ENCODE data around the gene FAT3.

The FAT3 gene

GRCh38 chr11:92224407-92225124, at the start of gene FAT3:
TSS of gene FAT3 (plus strand) at chr11:92224818. CDS start at chr11:92352113, 127,295 bp downstream.
- in situ Hi-C loops (cut with MboI; ENCODE audit: low sequenced_read_pairs): no loop called here

GRCh38 chr11:92179017-92179670, 45.5 kb upstream of the FAT3 start:
- in situ Hi-C loops (cut with MboI; ENCODE audit: low sequenced_read_pairs): no loop called here

- in situ Hi-C loops (cut with MboI; ENCODE audit: low sequenced_read_pairs): no loop called here
These were observed 44.4 kb upstream of the FAT3 start for GRCh38 chr11:92180226-92180625.

- in situ Hi-C loops (cut with MboI; ENCODE audit: low sequenced_read_pairs): no loop called here
These were observed 43.9 kb upstream of the FAT3 start for GRCh38 chr11:92180664-92181251.

GRCh38 chr11:92190535-92191206, 33.9 kb upstream of the FAT3 start:
- in situ Hi-C loops (cut with MboI; ENCODE audit: low sequenced_read_pairs): no loop called here

- in situ Hi-C loops (cut with MboI; ENCODE audit: low sequenced_read_pairs): no loop called here
These were observed 32.5 kb upstream of the FAT3 start for GRCh38 chr11:92192141-92192540.

- in situ Hi-C loops (cut with MboI; ENCODE audit: low sequenced_read_pairs): no loop called here
These were observed 26.4 kb upstream of the FAT3 start for GRCh38 chr11:92198268-92198667.

- in situ Hi-C loops (cut with MboI; ENCODE audit: low sequenced_read_pairs): no loop called here
These were observed 24.6 kb upstream of the FAT3 start for GRCh38 chr11:92199991-92200390.

- in situ Hi-C loops (cut with MboI; ENCODE audit: low sequenced_read_pairs): no loop called here
These were observed 19.9 kb upstream of the FAT3 start for GRCh38 chr11:92204731-92205130.

GRCh38 chr11:92206441-92206840, 18.2 kb upstream of the FAT3 start:
- in situ Hi-C loops (cut with MboI; ENCODE audit: low sequenced_read_pairs): no loop called here

- in situ Hi-C loops (cut with MboI; ENCODE audit: low sequenced_read_pairs): no loop called here
These were observed 12.9 kb upstream of the FAT3 start for GRCh38 chr11:92211576-92212167.

- in situ Hi-C loops (cut with MboI; ENCODE audit: low sequenced_read_pairs): no loop called here
These were observed 12.1 kb upstream of the FAT3 start for GRCh38 chr11:92212530-92212929.

GRCh38 chr11:92216789-92217188, 7.8 kb upstream of the FAT3 start:
- in situ Hi-C loops (cut with MboI; ENCODE audit: low sequenced_read_pairs): no loop called here

- in situ Hi-C loops (cut with MboI; ENCODE audit: low sequenced_read_pairs): no loop called here
These were observed 5.1 kb upstream of the FAT3 start for GRCh38 chr11:92219476-92219875.

- in situ Hi-C loops (cut with MboI; ENCODE audit: low sequenced_read_pairs): no loop called here
These were observed 1.9 kb upstream of the FAT3 start for GRCh38 chr11:92222701-92223100.

GRCh38 chr11:92224054-92224406, 588 bp upstream of the FAT3 start:
- in situ Hi-C loops (cut with MboI; ENCODE audit: low sequenced_read_pairs): no loop called here

GRCh38 chr11:92225125-92225567, 528 bp downstream of the FAT3 start:
- in situ Hi-C loops (cut with MboI; ENCODE audit: low sequenced_read_pairs): no loop called here

GRCh38 chr11:92225568-92226330, 1.1 kb downstream of the FAT3 start:
- in situ Hi-C loops (cut with MboI; ENCODE audit: low sequenced_read_pairs): no loop called here

- in situ Hi-C loops (cut with MboI; ENCODE audit: low sequenced_read_pairs): no loop called here
These were observed 2.0 kb downstream of the FAT3 start for GRCh38 chr11:92226331-92227229.

Measured in HL-60/S4 treated with phorbol 12-myristate 13-acetate at 8.2 ng/mL for 4 days and 3 days (cell line).